Measurements from ENCODE around the gene MLST8. TPM values are rescaled to one million over a fixed set of nuclear protein-coding genes. Genes with fewer than 3 reads are reported as not detected.

The MLST8 gene
- total and polyA plus RNA-seq, 4 donors, result 11.1 to 26.7 (median 20.2) TPM

GRCh38 chr16:2177101-2177500, 28.2 kb upstream of the MLST8 start:
- 94% methylated on average over 18 of the region's 18 CpGs for WGBS
- Histone ChIP-seq H3K9me3 (ENCODE audit: control insufficient read depth in 4 of 4, low read length in 3 of 4) (no peaks in the 10 kb centered on the region), H3K36me3 (ENCODE audit: control insufficient read depth in 4 of 4, insufficient read depth in 3 of 4, low read depth in 1 of 4, low read length in 3 of 4) (peaks cover 12 to 49% (median 29%) of the 10 kb centered on the region in 4 donors), H3K27me3 (ENCODE audit: control insufficient read depth in 4 of 4, insufficient read depth in 4 of 4, low read length in 3 of 4) (no peaks in the 10 kb centered on the region), H3K27ac (ENCODE audit: low read depth in 1 of 2, low read length in 2 of 2) (no peak overlapping the region), H3K4me3 (ENCODE audit: low read depth in 1 of 3, low read length in 3 of 3) (no peak overlapping the region), H3K4me1 (ENCODE audit: control insufficient read depth in 4 of 4, insufficient read depth in 4 of 4, low read length in 3 of 4) (no peaks in the 10 kb centered on the region), H3K9ac (ENCODE audit: low read depth in 1 of 2, low read length in 2 of 2) (no peak overlapping the region)
- DNase-seq (ENCODE audit: low spot score), result no peak
- TF ChIP-seq REST (IDR thresholded peaks at IDR 0.05) (no peak), JUND (IDR thresholded peaks at IDR 0.05) (no peak)

GRCh38 chr16:2177561-2177960, 27.7 kb upstream of the MLST8 start:
- TF ChIP-seq FOXA1 (IDR thresholded peaks at IDR 0.05) (no peak), FOXA2 (IDR thresholded peaks at IDR 0.05) (no peak)
- TF ChIP-seq, protein P1, sequence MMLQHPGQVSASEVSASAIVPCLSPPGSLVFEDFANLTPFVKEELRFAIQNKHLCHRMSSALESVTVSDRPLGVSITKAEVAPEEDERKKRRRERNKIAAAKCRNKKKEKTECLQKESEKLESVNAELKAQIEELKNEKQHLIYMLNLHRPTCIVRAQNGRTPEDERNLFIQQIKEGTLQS (IDR thresholded peaks at IDR 0.05), result no peak
- no peaks in the 10 kb centered on the region for H3K9me3 ChIP-seq (ENCODE audit: control insufficient read depth in 4 of 4, low read length in 3 of 4)
- no peak overlapping the region for H3K4me3 ChIP-seq (ENCODE audit: low read depth in 1 of 3, low read length in 3 of 3)
- H3K9ac ChIP-seq (ENCODE audit: low read depth in 1 of 2, low read length in 2 of 2), result no peak overlapping the region
- H3K27me3 ChIP-seq (ENCODE audit: control insufficient read depth in 4 of 4, insufficient read depth in 4 of 4, low read length in 3 of 4), result no peaks in the 10 kb centered on the region
- 97% methylated on average over 20 of the region's 20 CpGs for WGBS
- no peak for DNase-seq (ENCODE audit: low spot score)
- H3K36me3 ChIP-seq (ENCODE audit: control insufficient read depth in 4 of 4, insufficient read depth in 3 of 4, low read depth in 1 of 4, low read length in 3 of 4), result peaks cover 12 to 48% (median 29%) of the 10 kb centered on the region in 4 donors
- H3K27ac ChIP-seq (ENCODE audit: low read depth in 1 of 2, low read length in 2 of 2), result no peak overlapping the region
- no peaks in the 10 kb centered on the region for H3K4me1 ChIP-seq (ENCODE audit: control insufficient read depth in 4 of 4, insufficient read depth in 4 of 4, low read length in 3 of 4)

DNA sequence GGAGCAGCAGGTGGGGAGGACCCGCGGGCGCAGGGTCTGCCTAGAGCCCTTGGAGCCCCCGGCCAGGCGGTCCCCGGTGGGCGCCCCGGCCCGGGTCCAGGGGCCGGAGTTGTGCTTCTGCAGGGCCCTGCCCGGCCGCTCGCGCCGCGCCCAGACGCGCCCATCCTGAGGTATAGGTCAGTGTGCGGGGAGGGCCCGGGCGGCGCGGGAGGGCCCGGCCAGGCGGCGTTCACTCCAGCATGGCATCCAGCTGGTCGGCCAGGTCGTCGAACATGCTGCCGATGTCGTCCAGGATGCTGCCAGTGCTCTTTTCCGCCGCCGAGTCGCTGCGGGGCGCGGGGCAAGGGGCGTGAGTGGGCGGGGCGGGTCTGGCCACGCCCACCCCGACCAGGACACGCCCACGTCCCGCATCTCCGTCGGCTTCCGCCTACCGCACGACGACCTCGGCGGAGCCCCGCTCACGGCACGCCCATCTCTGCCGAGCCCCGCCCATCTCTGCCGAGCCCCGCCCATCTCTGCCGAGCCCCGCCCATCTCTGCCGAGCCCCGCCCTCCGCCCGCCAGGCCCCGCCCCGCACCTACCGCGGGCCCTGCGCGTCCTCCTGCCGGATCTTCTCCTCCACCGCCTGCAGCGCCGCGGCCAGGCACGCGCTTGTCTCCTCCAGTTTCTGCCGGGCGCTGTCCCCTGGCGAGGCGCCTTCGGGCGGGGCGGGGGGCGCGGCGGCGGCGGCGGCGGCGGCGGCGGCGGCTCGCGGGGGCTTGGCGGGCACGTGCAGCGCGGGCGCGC, 26.7 kb upstream of the MLST8 start:
- Histone ChIP-seq H3K4me1 (ENCODE audit: control insufficient read depth in 4 of 4, insufficient read depth in 4 of 4, low read length in 3 of 4) (no peaks in the 10 kb centered on the region), H3K27ac (ENCODE audit: low read depth in 1 of 2, low read length in 2 of 2) (no peak overlapping the region), H3K27me3 (ENCODE audit: control insufficient read depth in 4 of 4, insufficient read depth in 4 of 4, low read length in 3 of 4) (no peaks in the 10 kb centered on the region), H3K36me3 (ENCODE audit: control insufficient read depth in 4 of 4, insufficient read depth in 3 of 4, low read depth in 1 of 4, low read length in 3 of 4) (peaks cover 12 to 38% (median 21%) of the 10 kb centered on the region in 4 donors), H3K4me3 (ENCODE audit: low read depth in 1 of 3, low read length in 3 of 3) (no peak overlapping the region), H3K9me3 (ENCODE audit: control insufficient read depth in 4 of 4, low read length in 3 of 4) (no peaks in the 10 kb centered on the region), H3K9ac (ENCODE audit: low read depth in 1 of 2, low read length in 2 of 2) (no peak overlapping the region)
- WGBS, result 51% methylated on average over 106 of the region's 106 CpGs
- DNase-seq (ENCODE audit: low spot score), result peak; percentile 59
- TF ChIP-seq YY1 (IDR thresholded peaks at IDR 0.05) (no peak), RXRA (IDR thresholded peaks at IDR 0.05) (no peak), CTCF (IDR thresholded peaks at IDR 0.05; ENCODE audit: low read depth, low read length, missing input control) (no peak), FOXA1 (IDR thresholded peaks at IDR 0.05) (no peak), HNF4A (conservative IDR thresholded peaks at IDR 0.05) (no peak), RAD21 (IDR thresholded peaks at IDR 0.05) (no peak), EGR1 (IDR thresholded peaks at IDR 0.05; ENCODE audit: low read depth in 2 of 2) (no peak), NR2F2 (IDR thresholded peaks at IDR 0.05) (no peak), ZBTB33 (IDR thresholded peaks at IDR 0.05) (no peak), GABPA (IDR thresholded peaks at IDR 0.05 in 1 of 2, conservative IDR thresholded peaks at IDR 0.05 in 1 of 2) (no peak), REST (IDR thresholded peaks at IDR 0.05) (no peak), HNF4G (IDR thresholded peaks at IDR 0.05) (no peak)
- TF ChIP-seq, protein P2, sequence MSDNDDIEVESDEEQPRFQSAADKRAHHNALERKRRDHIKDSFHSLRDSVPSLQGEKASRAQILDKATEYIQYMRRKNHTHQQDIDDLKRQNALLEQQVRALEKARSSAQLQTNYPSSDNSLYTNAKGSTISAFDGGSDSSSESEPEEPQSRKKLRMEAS (IDR thresholded peaks at IDR 0.05), result no peak

All from liver (tissue), 9 donors.